GM12892 (cell line): ENCODE data around the gene TMEM163.

Experiments used
- POLR2A ChIP-seq: IDR thresholded peaks from 2 replicates; pipeline ENCODE4 v1.6.1; 2011; ENCODE audit warnings: low read depth, low read length, control low read depth
- POLR2AphosphoS5 ChIP-seq: IDR thresholded peaks from 2 replicates; pipeline ENCODE4 v1.6.1; 2011; ENCODE audit warnings: low read depth, low read length, control low read depth
- TAF1 ChIP-seq: IDR thresholded peaks from 2 replicates; pipeline ENCODE4 v1.6.1; 2011; ENCODE audit warnings: low read depth, mild to moderate bottlenecking, control low read depth, low read length, borderline replicate concordance

DNA sequence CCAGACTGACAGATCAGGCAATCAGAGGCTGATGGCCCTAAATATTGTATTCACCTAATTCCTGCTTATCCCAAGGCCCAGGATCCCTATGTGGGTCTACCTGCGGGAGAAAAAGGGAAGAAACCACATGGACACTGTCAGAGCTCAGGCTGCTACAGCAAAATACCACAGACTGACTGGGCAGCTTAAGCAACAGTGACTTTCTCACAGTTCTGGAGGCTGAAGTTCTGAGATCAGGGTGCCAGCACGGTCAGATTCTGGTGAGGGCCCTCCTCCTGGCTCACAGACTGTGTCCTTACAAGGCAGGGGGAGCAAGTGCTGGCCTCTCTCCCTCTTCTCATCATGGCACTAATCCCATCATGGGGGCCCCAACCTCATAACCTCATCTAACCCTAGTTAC, 181.7 kb downstream of the TMEM163 start:
- no peak for TF ChIP-seq POLR2AphosphoS5
- TF ChIP-seq POLR2A = no peak
- no peak for TF ChIP-seq TAF1
